ENCODE measurements around the gene GID4.

DNA sequence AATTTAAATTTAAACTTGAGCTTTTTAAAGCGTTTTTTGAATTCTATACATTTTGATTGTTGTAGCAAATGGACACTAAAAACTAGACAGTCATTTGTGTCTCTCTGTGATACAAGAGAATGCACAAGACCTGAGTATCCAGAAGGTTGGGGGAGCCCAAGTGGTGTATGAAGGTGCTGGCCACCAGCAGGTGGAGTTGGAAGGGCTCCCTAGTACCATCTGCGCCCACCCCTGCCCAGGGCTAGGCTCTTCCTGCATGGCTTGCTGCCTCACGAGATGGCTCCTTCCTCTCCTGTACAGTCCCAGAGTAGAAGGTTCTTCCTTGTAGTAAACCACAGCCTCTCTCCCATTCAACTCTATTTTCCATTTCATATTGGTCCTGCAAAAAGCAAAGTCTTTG, 17.0 kb downstream of the GID4 start:
- TF ChIP-seq, protein P1, sequence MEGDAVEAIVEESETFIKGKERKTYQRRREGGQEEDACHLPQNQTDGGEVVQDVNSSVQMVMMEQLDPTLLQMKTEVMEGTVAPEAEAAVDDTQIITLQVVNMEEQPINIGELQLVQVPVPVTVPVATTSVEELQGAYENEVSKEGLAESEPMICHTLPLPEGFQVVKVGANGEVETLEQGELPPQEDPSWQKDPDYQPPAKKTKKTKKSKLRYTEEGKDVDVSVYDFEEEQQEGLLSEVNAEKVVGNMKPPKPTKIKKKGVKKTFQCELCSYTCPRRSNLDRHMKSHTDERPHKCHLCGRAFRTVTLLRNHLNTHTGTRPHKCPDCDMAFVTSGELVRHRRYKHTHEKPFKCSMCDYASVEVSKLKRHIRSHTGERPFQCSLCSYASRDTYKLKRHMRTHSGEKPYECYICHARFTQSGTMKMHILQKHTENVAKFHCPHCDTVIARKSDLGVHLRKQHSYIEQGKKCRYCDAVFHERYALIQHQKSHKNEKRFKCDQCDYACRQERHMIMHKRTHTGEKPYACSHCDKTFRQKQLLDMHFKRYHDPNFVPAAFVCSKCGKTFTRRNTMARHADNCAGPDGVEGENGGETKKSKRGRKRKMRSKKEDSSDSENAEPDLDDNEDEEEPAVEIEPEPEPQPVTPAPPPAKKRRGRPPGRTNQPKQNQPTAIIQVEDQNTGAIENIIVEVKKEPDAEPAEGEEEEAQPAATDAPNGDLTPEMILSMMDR (conservative IDR thresholded peaks at IDR 0.05 in 1 of 2, IDR thresholded peaks at IDR 0.05 in 1 of 2; ENCODE audit: low read depth in 1 of 2, low read length in 2 of 2) = no peak
- no peak for TF ChIP-seq EZH2 (IDR thresholded peaks at IDR 0.05; ENCODE audit: low read length, missing control alignments)

All from fibroblast of lung (primary cell).